ENCODE measurements around the gene LRRC14B.
"Not testable (repeated sequence)": the region's sequence is repeated elsewhere in the genome, so short reads cannot be mapped to it uniquely, and the experiment has no call there.

DNA sequence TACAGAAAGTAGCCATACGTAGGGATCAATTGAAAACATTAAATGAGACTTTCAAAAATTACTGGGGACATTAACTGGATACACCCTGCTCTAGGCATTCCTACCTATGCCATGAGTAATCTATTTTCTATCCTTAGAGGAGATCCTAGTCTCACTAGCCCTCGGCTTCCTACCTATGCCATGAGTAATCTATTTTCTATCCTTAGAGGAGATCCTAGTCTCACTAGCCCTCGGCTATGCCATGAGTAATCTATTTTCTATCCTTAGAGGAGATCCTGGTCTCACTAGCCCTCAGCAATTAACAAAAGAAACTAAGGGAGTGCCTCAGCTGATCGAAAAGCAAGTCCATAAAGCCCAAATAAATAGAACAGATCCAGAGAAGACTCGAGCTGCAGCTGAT, 54.4 kb downstream of the LRRC14B start:
- not testable (repeated sequence) for TF ChIP-seq EZH2 (IDR thresholded peaks at IDR 0.05); POLR2AphosphoS5 (IDR thresholded peaks at IDR 0.05; ENCODE audit: borderline replicate concordance, low read depth, low read length); FOXP2 (optimal IDR thresholded peaks at IDR 0.05; ENCODE audit: control extremely low read depth, extremely low read length, insufficient read depth)

All from SK-N-MC (cell line).